HepG2 (cell line): ENCODE results near the gene FRMD4A. TPM values are rescaled to one million over a fixed set of nuclear protein-coding genes. Genes with fewer than 3 reads are reported as not detected.

Experiments used
- ATAC-seq: fragments of 200-7000 bp; cut with Tn5 transposase; 3 replicates; pipeline ENCODE4 v1.9.1; 2020; ENCODE audit warnings: mild to moderate bottlenecking, moderate library complexity
- BruUV-seq: library from RNA; stranded (reverse); fragments of 400-500 nt; replicated peaks from 2 replicates; lab custom pipeline; 2021; lab: Mats Ljungman, UMichigan
- CTCF ChIA-PET: fragments of 300-600 bp; formaldehyde crosslinking; extraction: SDS; loops from one replicate; lab custom pipeline; 2021; ENCODE audit warnings: low total read pairs, inconsistent platforms, low intra/inter-chr PET ratio; lab: Yijun Ruan, JAX
- POLR2A ChIA-PET: fragments of 350-600 bp; sonication (Branson Sonifier 250); formaldehyde crosslinking; loops from one replicate; lab custom pipeline; 2020; ENCODE audit warnings: antibody characterized with exemption, inconsistent platforms; lab: Yijun Ruan, JAX
- DNase-seq: peaks from one replicate; pipeline ENCODE4 v3.0.0-alpha.2; 2015; ENCODE audit warnings: low spot score
- FAIRE-seq: peaks from 3 replicates; lab custom pipeline; 2011; peaks lifted over from hg19 to GRCh38; lab: Jason Lieb, UNC
- H2AFZ ChIP-seq: one replicate; pipeline ENCODE4 v1.6.1; 2011; ENCODE audit warnings: low read length, inconsistent platforms
- H3K27ac ChIP-seq: fragments of 300-600 bp; 3 replicates; pipeline ENCODE4 v1.8.0; 2011; ENCODE audit warnings: mixed run types, mild to moderate bottlenecking, mixed read lengths, low read length, inconsistent platforms; ENCODE audit not compliant: insufficient read depth; ENCODE audit errors: extremely low read length
- H3K27me3 ChIP-seq, 2 experiments: fragments of 200-600 bp in 1 of 2; 2 replicates in 1 of 2; 3 replicates in 1 of 2; pipeline versions ENCODE4 v1.6.0 to v1.8.0; 2011; ENCODE audit warnings: low read length in 2 of 2, mild to moderate bottlenecking in 2 of 2, moderate library complexity in 2 of 2, inconsistent platforms in 1 of 2; ENCODE audit not compliant: insufficient read depth in 2 of 2, control insufficient read depth in 1 of 2
- H3K36me3 ChIP-seq, 2 experiments: fragments of 200-600 bp in 1 of 2; replicated peaks in 1 of 2; 2 replicates in 1 of 2; 3 replicates in 1 of 2; pipeline versions ENCODE4 v1.5.1 to v1.8.0; 2011; ENCODE audit warnings: low read length in 2 of 2, inconsistent platforms in 1 of 2; ENCODE audit not compliant: insufficient read depth in 2 of 2, control insufficient read depth in 1 of 2
- H3K4me1 ChIP-seq: 2 replicates; pipeline ENCODE4 v1.5.1; 2012; ENCODE audit warnings: low read length, inconsistent platforms; ENCODE audit not compliant: insufficient read depth
- H3K4me2 ChIP-seq: 2 replicates; pipeline ENCODE4 v1.6.0; 2011; ENCODE audit warnings: low read depth, low read length, inconsistent platforms
- H3K4me3 ChIP-seq, 3 experiments: fragments of 200-600 bp in 1 of 3; sonication (generic), shearing (Covaris generic) in 1 of 3; replicated peaks in 1 of 3; 2 replicates each; pipeline ENCODE4 v1.5.1; 2011 to 2016; ENCODE audit warnings: low read length in 3 of 3, inconsistent platforms in 2 of 3, low read depth in 2 of 3, mild to moderate bottlenecking in 2 of 3, control low read depth in 1 of 3, mixed read lengths in 1 of 3; ENCODE audit not compliant: insufficient read depth in 1 of 3
- H3K79me2 ChIP-seq: one replicate; pipeline ENCODE4 v1.6.1; 2011; ENCODE audit warnings: low read length, inconsistent platforms; ENCODE audit not compliant: insufficient read depth
- H3K9ac ChIP-seq: 2 replicates; pipeline ENCODE4 v1.6.0; 2011; ENCODE audit warnings: mild to moderate bottlenecking, low read depth, low read length, inconsistent platforms; ENCODE audit not compliant: insufficient read depth
- H3K9me3 ChIP-seq: 2 replicates; pipeline ENCODE4 v1.5.1; 2012; ENCODE audit warnings: mild to moderate bottlenecking, low read length
- H4K20me1 ChIP-seq: 2 replicates; pipeline ENCODE4 v1.6.0; 2011; ENCODE audit warnings: inconsistent platforms, mild to moderate bottlenecking, low read length, moderate library complexity; ENCODE audit not compliant: insufficient read depth
- CC2D1A ChIP-seq: sonication (generic); formaldehyde crosslinking; IDR thresholded peaks from 2 replicates; pipeline ENCODE4 v1.8.1; 2023; ENCODE audit warnings: mild to moderate bottlenecking, missing genetic modification reagents
- CEBPB ChIP-seq: IDR thresholded peaks from 2 replicates; pipeline ENCODE4 v1.6.1; 2011; ENCODE audit warnings: low read depth, low read length, improper control_type of control experiment, borderline replicate concordance
- CTCF ChIP-seq: sonication (generic); formaldehyde crosslinking; IDR thresholded peaks from 2 replicates; pipeline ENCODE4 v1.5.0; 2020; ENCODE audit warnings: mild to moderate bottlenecking, missing genetic modification reagents, moderate library complexity
- FOSL2 ChIP-seq: sonication (generic); formaldehyde crosslinking; IDR thresholded peaks from 2 replicates; pipeline ENCODE4 v1.4.0; 2020; ENCODE audit warnings: missing genetic modification reagents
- FOXA3 ChIP-seq: IDR thresholded peaks from 2 replicates; pipeline ENCODE4 v1.6.1; 2016; ENCODE audit warnings: missing genetic modification reagents, missing compliant biosample characterization
- HDAC1 ChIP-seq: sonication (generic); formaldehyde crosslinking; IDR thresholded peaks from 2 replicates; pipeline ENCODE4 v1.5.1; 2020; ENCODE audit warnings: mild to moderate bottlenecking, missing genetic modification reagents
- PBX2 ChIP-seq: IDR thresholded peaks from 2 replicates; pipeline ENCODE4 v1.6.1; 2016; ENCODE audit warnings: control low read depth
- SMC3 ChIP-seq: IDR thresholded peaks from 2 replicates; pipeline ENCODE4 v1.6.1; 2011; ENCODE audit warnings: low read length, improper control_type of control experiment
- ZNF124 ChIP-seq: sonication (generic); formaldehyde crosslinking; IDR thresholded peaks from 2 replicates; pipeline ENCODE4 v1.4.0; 2020; ENCODE audit warnings: missing genetic modification reagents
- ZNF362 ChIP-seq: sonication (generic); formaldehyde crosslinking; IDR thresholded peaks from 2 replicates; pipeline ENCODE4 v1.4.0; 2020; ENCODE audit warnings: missing genetic modification reagents, mild to moderate bottlenecking, borderline replicate concordance
- ZNF430 ChIP-seq: sonication (generic); formaldehyde crosslinking; IDR thresholded peaks from 2 replicates; pipeline ENCODE4 v1.9.0; 2021; ENCODE audit warnings: mild to moderate bottlenecking, missing genetic modification reagents
- ZNF773 ChIP-seq: sonication (generic); formaldehyde crosslinking; IDR thresholded peaks from 2 replicates; pipeline ENCODE4 v1.4.0; 2020; ENCODE audit warnings: missing genetic modification reagents, borderline replicate concordance
- WGBS: methylation state at CpG from one replicate; pipeline ENCODE4 v1.1.6; 2017; ENCODE audit warnings: low lambda C conversion rate; 5-methylcytosine and 5-hydroxymethylcytosine counted together
- in situ Hi-C: cut with HindIII; loops from 2 replicates; pipeline ENCODE4 v1.10.0; 2017; ENCODE audit warnings: low pct_unique_long_range_greater_than_20kb; ENCODE audit not compliant: extremely low pct_ligation_motif_present
- intact Hi-C: fragments of 100-400 bp; cut with micrococcal nuclease; formaldehyde crosslinking; loops from one replicate; pipeline ENCODE4 v1.10.0; 2022; ENCODE audit not compliant: unreplicated experiment
- polyA plus RNA-seq, 8 experiments: library from polyadenylated mRNA; depleted of rRNA in 3 of 8; stranded (reverse) in 7 of 8; unstranded in 1 of 8; fragments of >200 nt; fragmentation: Illumina TruSeq in 4 of 8; extraction: Trizol in 4 of 8; gene quantifications; 2 replicates each; pipeline versions ENCODE4 v1.2.1 to v1.2.3, GENCODE V29; 2011 to 2016; ENCODE audit warnings: low read depth in 4 of 8, missing spikeins in 1 of 8, mixed read lengths in 1 of 8; ENCODE audit not compliant: insufficient read depth in 1 of 8
- total RNA-seq, 5 experiments: library from RNA; depleted of rRNA; stranded (reverse); fragments of >200 nt; fragmentation: Illumina TruSeq; extraction: Trizol; gene quantifications; 2 replicates each; pipeline ENCODE4 v1.2.3, GENCODE V29; 2016; ENCODE audit warnings: low read depth in 1 of 5

The FRMD4A gene
- total and polyA plus RNA-seq, 2 of the 13 experiments (the other 11 are each of a cell fraction or from before 2014, with no cell fraction given), result 0.09 to 0.26 TPM

GRCh38 chr10:14244801-14245211, 85.9 kb downstream of the FRMD4A start:
- no peak overlapping the region for H3K9ac ChIP-seq
- H2AFZ ChIP-seq, result no peak overlapping the region
- ChIA-PET POLR2A (no interaction called here), CTCF (no interaction called here)
- no peaks in the 10 kb centered on the region for H3K9me3 ChIP-seq
- no peaks in the 10 kb centered on the region for H3K79me2 ChIP-seq
- H3K27ac ChIP-seq, result no peak overlapping the region
- H4K20me1 ChIP-seq, result no peaks in the 10 kb centered on the region
- H3K4me1 ChIP-seq, result no peaks in the 10 kb centered on the region
- no peak overlapping the region for H3K4me3 ChIP-seq
- no peak for FAIRE-seq
- no TSS peak for BruUV-seq
- H3K27me3 ChIP-seq, result peaks cover 0 to 11% of the 10 kb centered on the region in 2 experiments; a peak in 1 of 5 replicates
- TF ChIP-seq HDAC1 (CRISPR knock-in tag), result no peak
- TF ChIP-seq ZNF773 (CRISPR knock-in tag), result no peak
- peak; percentile 67 for TF ChIP-seq FOSL2 (CRISPR knock-in tag)
- no peak for TF ChIP-seq FOXA3
- peak; percentile 53; the same call in 1 of the 2 replicates for TF ChIP-seq CEBPB
- TF ChIP-seq ZNF124 (CRISPR knock-in tag), result no peak
- no peaks in the 10 kb centered on the region for H3K36me3 ChIP-seq
- no peak for DNase-seq
- ATAC-seq, result no peak
- in situ Hi-C loops (no loop called here), intact Hi-C loops (loop anchor here (5.0 kb wide), 1 partner anchor 458 kb away; no protein-coding TSS in a partner anchor)
- WGBS, result 0% methylated on average over 3 of the region's 3 CpGs
- no peak overlapping the region for H3K4me2 ChIP-seq

- Histone ChIP-seq H3K27me3 (peaks cover 0 to 11% of the 10 kb centered on the region in 2 experiments; a peak in 1 of 5 replicates), H3K9me3 (no peaks in the 10 kb centered on the region), H3K4me2 (no peak overlapping the region), H3K4me3 (no peak overlapping the region), H4K20me1 (no peaks in the 10 kb centered on the region), H3K79me2 (no peaks in the 10 kb centered on the region), H2AFZ (no peak overlapping the region), H3K36me3 (no peaks in the 10 kb centered on the region), H3K4me1 (no peaks in the 10 kb centered on the region), H3K27ac (no peak overlapping the region), H3K9ac (no peak overlapping the region)
- ChIA-PET POLR2A (no interaction called here), CTCF (no interaction called here)
- in situ Hi-C loops, result no loop called here
- BruUV-seq, result no TSS peak
- DNase-seq (no peak), ATAC-seq (peak; percentile 51; the same call in 2 of the 3 replicates), FAIRE-seq (no peak)
- WGBS, result 0% methylated on average over 2 of the region's 3 CpGs
- intact Hi-C loops, result loop anchor here (5.0 kb wide), 1 partner anchor 457 kb away; no protein-coding TSS in a partner anchor
- TF ChIP-seq ZNF430 (CRISPR knock-in tag), result no peak
- TF ChIP-seq CTCF (CRISPR knock-in tag), result peak; percentile 25; the same call in 1 of the 2 replicates
- TF ChIP-seq PBX2 (CRISPR knock-in tag), result no peak
- TF ChIP-seq CC2D1A (CRISPR knock-in tag), result no peak
- no peak for TF ChIP-seq SMC3
- TF ChIP-seq ZNF362, result no peak
Observed at GRCh38 chr10:14244147-14244546, 86.6 kb downstream of the FRMD4A start.
